ENCODE measurements around the gene DIAPH1.

The DIAPH1 gene

GRCh38 chr5:141598391-141599345 is 20.1 kb downstream of the DIAPH1 start:
- H3K4me3 ChIP-seq (ENCODE audit: insufficient read depth, low read depth, low read length) = no peak overlapping the region
- H3K9me3 ChIP-seq (ENCODE audit: control insufficient read depth, low read length) = no peaks in the 10 kb centered on the region
- WGBS, 2 experiments = 93 to 100% methylated on average over 2 to 3 of the region's 3 CpGs
- H3K36me3 ChIP-seq (ENCODE audit: control insufficient read depth, insufficient read depth, low read length) = no peaks in the 10 kb centered on the region
- H3K27ac ChIP-seq (ENCODE audit: insufficient read depth, low read depth, low read length, poor library complexity, severe bottlenecking) = no peak overlapping the region
- no peaks in the 10 kb centered on the region for H3K4me1 ChIP-seq (ENCODE audit: control insufficient read depth, insufficient read depth, low read length)
- no peaks in the 10 kb centered on the region for H3K27me3 ChIP-seq (ENCODE audit: control insufficient read depth, insufficient read depth, low read length, poor library complexity, severe bottlenecking)

- Histone ChIP-seq H3K4me3 (ENCODE audit: insufficient read depth, low read depth, low read length) (no peak overlapping the region), H3K4me1 (ENCODE audit: control insufficient read depth, insufficient read depth, low read length) (no peaks in the 10 kb centered on the region), H3K27me3 (ENCODE audit: control insufficient read depth, insufficient read depth, low read length, poor library complexity, severe bottlenecking) (no peaks in the 10 kb centered on the region), H3K36me3 (ENCODE audit: control insufficient read depth, insufficient read depth, low read length) (no peaks in the 10 kb centered on the region), H3K27ac (ENCODE audit: insufficient read depth, low read depth, low read length, poor library complexity, severe bottlenecking) (no peak overlapping the region), H3K9me3 (ENCODE audit: control insufficient read depth, low read length) (no peaks in the 10 kb centered on the region)
- WGBS, 2 experiments = 94 to 97% methylated on average over 2 of the region's 2 CpGs
Observed at GRCh38 chr5:141597814-141598213, 21.0 kb downstream of the DIAPH1 start.

GRCh38 chr5:141597394-141597793 is 21.4 kb downstream of the DIAPH1 start:
- Histone ChIP-seq H3K27me3 (ENCODE audit: control insufficient read depth, insufficient read depth, low read length, poor library complexity, severe bottlenecking) (no peaks in the 10 kb centered on the region), H3K4me3 (ENCODE audit: insufficient read depth, low read depth, low read length) (no peak overlapping the region), H3K4me1 (ENCODE audit: control insufficient read depth, insufficient read depth, low read length) (no peaks in the 10 kb centered on the region), H3K9me3 (ENCODE audit: control insufficient read depth, low read length) (no peaks in the 10 kb centered on the region), H3K36me3 (ENCODE audit: control insufficient read depth, insufficient read depth, low read length) (no peaks in the 10 kb centered on the region), H3K27ac (ENCODE audit: insufficient read depth, low read depth, low read length, poor library complexity, severe bottlenecking) (no peak overlapping the region)
- WGBS, 2 experiments = 90 to 95% methylated on average over 2 of the region's 2 CpGs

GRCh38 chr5:141596867-141597266 is 21.9 kb downstream of the DIAPH1 start:
- Histone ChIP-seq H3K36me3 (ENCODE audit: control insufficient read depth, insufficient read depth, low read length) (no peaks in the 10 kb centered on the region), H3K4me3 (ENCODE audit: insufficient read depth, low read depth, low read length) (no peak overlapping the region), H3K4me1 (ENCODE audit: control insufficient read depth, insufficient read depth, low read length) (no peaks in the 10 kb centered on the region), H3K27me3 (ENCODE audit: control insufficient read depth, insufficient read depth, low read length, poor library complexity, severe bottlenecking) (no peaks in the 10 kb centered on the region), H3K27ac (ENCODE audit: insufficient read depth, low read depth, low read length, poor library complexity, severe bottlenecking) (no peak overlapping the region), H3K9me3 (ENCODE audit: control insufficient read depth, low read length) (no peaks in the 10 kb centered on the region)
- 87 to 100% methylated on average over 1 of the region's 1 CpG for WGBS, 2 experiments

GRCh38 chr5:141590127-141590526 is 28.7 kb downstream of the DIAPH1 start:
- Histone ChIP-seq H3K27me3 (ENCODE audit: control insufficient read depth, insufficient read depth, low read length, poor library complexity, severe bottlenecking) (no peaks in the 10 kb centered on the region), H3K4me1 (ENCODE audit: control insufficient read depth, insufficient read depth, low read length) (no peaks in the 10 kb centered on the region), H3K36me3 (ENCODE audit: control insufficient read depth, insufficient read depth, low read length) (peaks cover 9% of the 10 kb centered on the region), H3K27ac (ENCODE audit: insufficient read depth, low read depth, low read length, poor library complexity, severe bottlenecking) (no peak overlapping the region), H3K9me3 (ENCODE audit: control insufficient read depth, low read length) (no peaks in the 10 kb centered on the region), H3K4me3 (ENCODE audit: insufficient read depth, low read depth, low read length) (no peak overlapping the region)
- WGBS, 2 experiments = 93 to 100% methylated on average over 1 to 2 of the region's 2 CpGs

- Histone ChIP-seq H3K27ac (ENCODE audit: insufficient read depth, low read depth, low read length, poor library complexity, severe bottlenecking) (no peak overlapping the region), H3K4me1 (ENCODE audit: control insufficient read depth, insufficient read depth, low read length) (no peaks in the 10 kb centered on the region), H3K36me3 (ENCODE audit: control insufficient read depth, insufficient read depth, low read length) (peaks cover 30% of the 10 kb centered on the region), H3K9me3 (ENCODE audit: control insufficient read depth, low read length) (no peaks in the 10 kb centered on the region), H3K27me3 (ENCODE audit: control insufficient read depth, insufficient read depth, low read length, poor library complexity, severe bottlenecking) (no peaks in the 10 kb centered on the region), H3K4me3 (ENCODE audit: insufficient read depth, low read depth, low read length) (no peak overlapping the region)
- WGBS, 2 experiments = 88 to 92% methylated on average over 1 of the region's 1 CpG
Observed at GRCh38 chr5:141586246-141586645, 32.6 kb downstream of the DIAPH1 start.

GRCh38 chr5:141585594-141585993 is 33.2 kb downstream of the DIAPH1 start:
- Histone ChIP-seq H3K27me3 (ENCODE audit: control insufficient read depth, insufficient read depth, low read length, poor library complexity, severe bottlenecking) (no peaks in the 10 kb centered on the region), H3K27ac (ENCODE audit: insufficient read depth, low read depth, low read length, poor library complexity, severe bottlenecking) (no peak overlapping the region), H3K9me3 (ENCODE audit: control insufficient read depth, low read length) (no peaks in the 10 kb centered on the region), H3K4me3 (ENCODE audit: insufficient read depth, low read depth, low read length) (no peak overlapping the region), H3K36me3 (ENCODE audit: control insufficient read depth, insufficient read depth, low read length) (peaks cover 37% of the 10 kb centered on the region), H3K4me1 (ENCODE audit: control insufficient read depth, insufficient read depth, low read length) (no peaks in the 10 kb centered on the region)
- WGBS, 2 experiments = 90% methylated on average over 5 to 6 of the region's 6 CpGs

GRCh38 chr5:141574122-141574510 is 44.7 kb downstream of the DIAPH1 start:
- no peak overlapping the region for H3K4me3 ChIP-seq (ENCODE audit: insufficient read depth, low read depth, low read length)
- H3K27ac ChIP-seq (ENCODE audit: insufficient read depth, low read depth, low read length, poor library complexity, severe bottlenecking) = no peak overlapping the region
- H3K4me1 ChIP-seq (ENCODE audit: control insufficient read depth, insufficient read depth, low read length) = no peaks in the 10 kb centered on the region
- WGBS, 2 experiments = 89 to 92% methylated on average over 2 of the region's 2 CpGs
- H3K27me3 ChIP-seq (ENCODE audit: control insufficient read depth, insufficient read depth, low read length, poor library complexity, severe bottlenecking) = no peaks in the 10 kb centered on the region
- no peaks in the 10 kb centered on the region for H3K9me3 ChIP-seq (ENCODE audit: control insufficient read depth, low read length)
- peaks cover 57% of the 10 kb centered on the region for H3K36me3 ChIP-seq (ENCODE audit: control insufficient read depth, insufficient read depth, low read length)

- no peaks in the 10 kb centered on the region for H3K9me3 ChIP-seq (ENCODE audit: control insufficient read depth, low read length)
- peaks cover 52% of the 10 kb centered on the region for H3K36me3 ChIP-seq (ENCODE audit: control insufficient read depth, insufficient read depth, low read length)
- 81 to 87% methylated on average over 4 of the region's 4 CpGs for WGBS, 2 experiments
Observed at GRCh38 chr5:141573489-141574121, 45.2 kb downstream of the DIAPH1 start.

GRCh38 chr5:141570655-141571054 is 48.1 kb downstream of the DIAPH1 start:
- H3K4me1 ChIP-seq (ENCODE audit: control insufficient read depth, insufficient read depth, low read length) = no peaks in the 10 kb centered on the region
- H3K9me3 ChIP-seq (ENCODE audit: control insufficient read depth, low read length) = no peaks in the 10 kb centered on the region
- H3K4me3 ChIP-seq (ENCODE audit: insufficient read depth, low read depth, low read length) = no peak overlapping the region
- H3K36me3 ChIP-seq (ENCODE audit: control insufficient read depth, insufficient read depth, low read length) = peaks cover 32% of the 10 kb centered on the region
- no peak overlapping the region for H3K27ac ChIP-seq (ENCODE audit: insufficient read depth, low read depth, low read length, poor library complexity, severe bottlenecking)
- H3K27me3 ChIP-seq (ENCODE audit: control insufficient read depth, insufficient read depth, low read length, poor library complexity, severe bottlenecking) = no peaks in the 10 kb centered on the region

More at GRCh38 chr5:141573489-141574121, 45.2 kb downstream of the DIAPH1 start:
- Histone ChIP-seq H3K4me3 (ENCODE audit: insufficient read depth, low read depth, low read length) (no peak overlapping the region), H3K27me3 (ENCODE audit: control insufficient read depth, insufficient read depth, low read length, poor library complexity, severe bottlenecking) (no peaks in the 10 kb centered on the region), H3K27ac (ENCODE audit: insufficient read depth, low read depth, low read length, poor library complexity, severe bottlenecking) (no peak overlapping the region), H3K4me1 (ENCODE audit: control insufficient read depth, insufficient read depth, low read length) (no peaks in the 10 kb centered on the region)

All from ectodermal cell (in vitro differentiated cells).